Activated CD4-positive, alpha-beta T cell treated with anti-CD3 and anti-CD28 coated beads, Interleukin-2, Interleukin-6, amounts not matched to agents 100 ng/mL and 50 ng/mL, durations not matched to agents 16 hours and 8 hours (primary cell): ENCODE measurements around the gene OTUD4.
A peak's percentile ranks its signal among the peaks of the same experiment; 100 is the strongest.
"Not testable (repeated sequence)": the region's sequence is repeated elsewhere in the genome, so short reads cannot be mapped to it uniquely, and the experiment has no call there.

Experiments
- DNase-seq: peaks from one replicate; pipeline ENCODE4 v3.0.0-alpha.2; 2020

Gene OTUD4

DNA sequence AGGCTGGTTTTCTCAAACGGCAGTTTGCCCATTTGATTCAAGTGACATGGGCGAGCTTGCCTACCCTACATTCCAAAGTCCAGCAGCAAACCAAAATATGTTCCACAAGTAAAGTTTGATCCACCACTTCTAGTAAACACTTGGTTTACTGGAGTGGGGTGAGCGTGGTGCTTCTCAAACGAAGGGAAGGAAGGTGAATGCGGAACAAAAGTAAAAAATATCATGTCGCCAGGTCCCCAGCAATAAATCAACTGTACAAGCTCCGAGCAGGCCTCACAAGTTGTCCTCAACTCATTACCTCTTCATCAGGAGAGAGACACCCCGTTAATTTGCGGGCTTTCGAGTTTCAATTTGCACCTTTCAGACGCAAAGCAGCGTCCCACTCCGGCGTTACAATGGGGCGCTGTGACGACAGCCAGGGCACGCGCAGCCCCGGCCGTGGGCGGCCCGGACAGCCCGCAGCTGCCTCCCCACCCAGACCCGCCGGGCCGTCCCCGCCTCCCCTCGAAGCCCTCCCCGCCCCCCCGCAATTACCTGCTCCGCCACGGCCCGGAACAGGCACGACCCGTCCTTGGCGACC, 1.0 kb downstream of the OTUD4 start:
- DNase-seq: peak; percentile 85

DNA sequence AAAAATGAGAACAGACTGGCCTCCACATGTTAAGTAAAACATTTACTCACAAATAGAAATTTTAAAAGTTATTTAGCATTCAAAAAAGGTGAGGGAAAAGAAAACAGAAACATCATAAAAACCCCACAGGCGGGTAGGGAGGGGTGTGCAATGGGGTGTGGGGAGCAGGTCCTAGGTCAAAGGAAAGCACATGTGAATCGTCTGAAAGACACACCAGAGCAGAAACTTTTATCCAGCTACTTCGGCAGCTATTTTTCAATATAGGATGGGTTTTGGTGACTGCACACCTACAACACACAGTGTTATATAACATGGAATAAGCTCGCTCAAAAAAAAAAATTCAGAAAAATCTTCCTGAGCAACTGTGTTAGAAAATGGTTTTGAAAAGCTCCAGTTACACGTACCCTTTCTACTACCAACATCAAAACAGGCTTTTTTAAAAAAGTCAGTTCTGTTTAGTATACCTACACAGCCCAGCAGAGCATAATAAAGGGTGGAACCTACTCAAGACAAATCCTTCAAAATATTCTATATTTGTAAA, 1.6 kb downstream of the OTUD4 start:
- DNase-seq: peak; percentile 24

DNA sequence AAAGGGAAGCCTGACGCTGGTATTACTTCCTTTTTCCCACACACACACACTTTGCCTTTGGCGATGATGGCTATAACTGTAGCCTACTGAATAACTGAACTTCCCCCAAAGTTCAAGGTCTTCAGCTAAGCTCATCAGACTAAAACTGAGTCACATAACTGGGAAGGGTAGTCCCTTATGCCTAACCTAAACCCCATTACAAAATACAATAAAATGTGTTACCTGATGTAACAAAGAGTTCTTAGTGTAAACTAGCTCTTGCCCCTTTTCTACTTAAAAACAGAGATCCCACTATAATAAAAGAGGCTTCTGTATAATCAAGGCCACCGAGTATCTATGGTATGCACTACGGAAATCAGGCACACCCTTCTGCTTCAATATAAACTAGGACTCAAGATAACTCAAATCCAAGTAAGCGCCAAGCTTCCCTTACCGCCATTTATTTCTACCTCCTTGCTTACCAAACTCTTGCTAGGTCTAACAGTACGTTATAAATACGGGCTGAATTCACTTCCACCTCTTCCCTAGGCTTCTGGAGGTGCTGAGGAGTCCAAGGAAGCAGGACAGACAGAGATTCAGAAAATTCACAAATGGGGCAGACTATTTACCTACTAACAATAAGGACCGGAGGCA, 2.4 kb downstream of the OTUD4 start:
- peak; percentile 22 for DNase-seq

DNA sequence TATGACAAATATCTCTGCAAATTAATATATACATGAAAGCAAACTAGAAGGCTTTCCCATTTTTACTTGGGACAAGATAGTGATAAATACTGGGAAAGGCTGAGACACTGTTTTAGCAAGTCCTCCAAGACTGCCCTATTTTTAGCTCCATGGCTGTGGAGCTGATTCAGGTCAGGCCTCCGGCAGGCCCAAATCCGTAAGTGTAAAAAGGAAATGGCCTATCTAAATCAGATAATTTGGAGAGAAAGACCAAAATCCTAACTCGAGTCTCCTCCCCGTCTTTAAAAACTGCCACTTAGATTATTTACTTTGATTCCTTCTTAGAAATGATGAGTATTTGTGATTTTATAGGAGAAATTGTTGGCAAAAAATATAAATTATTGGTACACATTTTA, 2.9 kb downstream of the OTUD4 start:
- DNase-seq: peak; percentile 25

DNA sequence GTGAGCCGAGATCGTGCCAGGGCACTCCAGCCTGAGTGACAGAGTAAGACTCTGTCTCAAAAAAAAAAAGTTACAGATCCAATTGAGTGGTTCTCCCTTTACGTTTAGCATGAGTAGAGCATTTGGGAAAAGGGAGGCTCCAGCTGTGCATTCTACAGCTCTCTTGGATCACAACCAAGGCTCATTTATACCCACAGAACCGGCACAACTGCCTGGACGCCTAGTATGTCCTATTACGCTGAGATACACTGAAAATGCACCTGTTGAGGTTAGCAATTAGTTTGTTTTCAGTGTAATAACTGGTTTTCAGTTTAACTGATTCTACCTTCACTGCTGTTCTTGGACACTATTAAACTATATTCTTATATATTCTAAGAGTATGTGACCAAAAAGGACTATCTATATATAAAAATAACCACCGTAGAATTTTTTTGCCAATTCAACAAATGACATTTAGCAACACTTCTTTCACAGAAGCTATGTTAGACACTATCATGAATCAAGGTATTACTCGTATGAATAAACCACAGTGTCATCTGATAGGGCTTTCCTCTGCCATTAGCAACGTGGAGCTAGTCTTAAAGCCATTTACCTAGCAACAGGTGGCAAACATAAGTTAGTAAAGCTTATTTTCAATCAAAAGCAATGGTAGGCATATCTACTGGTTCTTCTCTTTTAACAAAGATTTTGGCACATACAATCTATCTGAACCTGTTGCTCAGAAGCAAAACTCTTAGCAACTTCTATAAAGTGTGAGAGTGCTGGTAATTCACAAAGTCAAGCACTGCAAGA, 3.6 kb downstream of the OTUD4 start:
- DNase-seq: peak; percentile 47

DNA sequence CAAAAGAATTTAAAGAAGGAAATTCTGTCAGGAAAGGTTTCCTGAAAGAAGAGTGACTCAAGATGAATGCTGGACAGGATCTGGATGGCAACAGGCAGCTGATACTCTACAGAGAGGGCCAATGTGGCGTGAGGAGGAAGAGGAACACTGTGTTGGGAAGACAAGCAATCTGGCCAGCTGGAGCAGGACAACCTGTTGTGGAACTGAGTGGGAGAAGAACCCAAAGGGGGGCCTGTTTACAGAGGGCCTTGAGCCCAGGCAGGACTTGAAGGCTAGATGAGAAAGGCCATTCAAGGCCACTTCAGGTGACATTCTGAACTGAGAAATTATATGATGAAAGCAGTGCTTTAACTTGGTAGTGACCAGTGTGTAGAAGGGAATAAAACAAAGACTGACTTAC, 8.5 kb downstream of the OTUD4 start:
- DNase-seq: no peak

DNA sequence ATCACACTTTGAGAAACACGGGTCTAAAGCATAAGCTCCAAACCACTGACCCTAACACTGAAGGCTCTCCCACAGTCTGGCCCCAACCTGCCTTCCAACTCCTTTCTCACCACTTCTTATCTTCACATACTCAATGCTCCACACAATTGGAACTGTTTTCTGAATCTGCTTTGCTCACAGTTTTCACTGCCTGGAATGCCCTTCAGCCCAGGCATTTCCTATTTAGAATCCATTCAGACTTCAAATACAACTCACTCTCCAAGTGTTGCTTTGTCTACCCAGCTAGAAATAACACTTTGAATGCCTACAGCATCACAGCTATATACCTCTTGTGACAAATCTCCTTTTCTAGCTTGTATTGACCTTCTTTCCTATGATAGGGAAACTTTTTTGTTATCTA, 10.2 kb downstream of the OTUD4 start:
- DNase-seq: no peak

DNA sequence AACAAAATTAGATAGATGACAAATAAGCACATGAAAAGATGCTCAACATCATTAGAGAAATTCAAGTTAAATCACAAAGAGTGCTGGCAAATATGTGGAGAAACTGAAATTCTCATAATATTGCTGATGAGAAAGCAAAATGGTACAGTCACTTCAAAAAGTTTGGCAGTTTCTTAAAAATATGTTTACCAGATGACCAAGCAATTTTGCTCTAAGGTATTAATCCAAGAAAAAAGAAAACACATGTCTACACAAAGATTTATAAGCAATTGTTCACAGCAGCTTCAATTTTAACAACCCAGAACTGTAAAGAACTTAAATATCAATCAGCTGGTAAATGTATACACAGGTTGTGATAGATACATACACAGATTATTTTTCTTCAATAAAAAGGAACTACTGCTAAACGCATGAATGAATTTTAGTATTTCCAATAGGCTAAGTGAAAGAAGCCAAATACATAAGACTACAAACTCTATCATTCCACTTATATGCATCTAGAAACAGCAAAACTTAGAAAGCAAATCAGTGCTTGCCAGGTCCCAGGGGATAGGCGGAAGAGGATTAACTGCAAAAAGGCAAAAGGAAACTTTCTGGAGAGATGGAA, 11.7 kb downstream of the OTUD4 start:
- DNase-seq: no peak

DNA sequence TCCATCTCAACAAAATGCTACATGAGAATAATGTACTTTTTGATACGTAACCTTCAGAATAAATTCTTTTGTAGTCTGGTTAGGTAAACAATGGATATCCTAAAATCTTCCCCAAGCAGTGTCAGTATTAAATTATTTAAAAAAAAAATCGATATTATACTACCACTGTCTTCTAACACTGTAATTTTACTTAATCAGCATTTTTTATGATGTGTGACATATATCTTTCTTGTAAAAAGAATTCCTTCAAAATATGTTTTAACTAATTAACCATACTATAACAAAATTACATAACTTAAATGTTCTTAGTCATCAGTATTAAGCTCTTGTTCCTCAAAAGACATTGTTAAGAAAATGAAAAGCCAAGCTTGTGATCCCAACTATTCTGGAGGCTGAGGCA, 12.5 kb downstream of the OTUD4 start:
- no peak for DNase-seq

DNA sequence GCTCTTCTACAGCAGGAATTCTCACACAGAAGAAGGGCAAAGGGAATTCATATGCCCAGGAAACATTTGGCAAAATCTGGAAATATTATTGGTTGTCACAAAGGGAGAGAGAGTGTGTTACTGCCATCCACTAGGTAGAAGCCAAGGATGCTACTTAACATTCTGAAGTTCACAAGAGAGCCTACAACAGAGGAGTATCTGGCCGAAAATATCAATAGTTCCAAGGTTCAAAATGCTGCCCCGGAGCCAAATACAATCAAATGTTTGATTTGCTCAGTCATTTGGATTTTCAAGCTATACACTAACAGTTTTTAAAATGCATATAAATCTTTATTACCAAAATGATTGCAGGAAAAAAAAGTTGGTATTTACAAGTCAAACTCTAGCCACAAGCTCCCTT, 18.8 kb downstream of the OTUD4 start:
- no peak for DNase-seq

DNA sequence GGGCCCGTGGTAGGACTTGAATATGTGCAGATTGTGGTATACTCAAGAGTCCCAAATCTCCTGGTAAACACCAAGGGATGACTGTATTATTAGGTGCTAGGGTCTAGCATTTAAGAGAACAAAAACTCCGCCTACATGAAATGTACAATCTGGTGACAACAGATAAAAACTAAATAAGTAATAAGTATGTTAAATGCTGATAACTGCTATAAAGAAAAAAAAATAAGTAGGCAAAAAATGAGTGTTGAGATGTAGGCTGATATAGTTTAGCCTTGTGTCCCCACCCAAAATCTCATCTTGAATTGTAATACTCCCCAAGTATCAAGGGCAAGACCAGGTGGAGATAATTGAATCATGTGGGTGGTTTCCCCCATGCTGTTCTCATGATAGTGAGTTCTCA, 23.4 kb downstream of the OTUD4 start:
- DNase-seq: no peak

DNA sequence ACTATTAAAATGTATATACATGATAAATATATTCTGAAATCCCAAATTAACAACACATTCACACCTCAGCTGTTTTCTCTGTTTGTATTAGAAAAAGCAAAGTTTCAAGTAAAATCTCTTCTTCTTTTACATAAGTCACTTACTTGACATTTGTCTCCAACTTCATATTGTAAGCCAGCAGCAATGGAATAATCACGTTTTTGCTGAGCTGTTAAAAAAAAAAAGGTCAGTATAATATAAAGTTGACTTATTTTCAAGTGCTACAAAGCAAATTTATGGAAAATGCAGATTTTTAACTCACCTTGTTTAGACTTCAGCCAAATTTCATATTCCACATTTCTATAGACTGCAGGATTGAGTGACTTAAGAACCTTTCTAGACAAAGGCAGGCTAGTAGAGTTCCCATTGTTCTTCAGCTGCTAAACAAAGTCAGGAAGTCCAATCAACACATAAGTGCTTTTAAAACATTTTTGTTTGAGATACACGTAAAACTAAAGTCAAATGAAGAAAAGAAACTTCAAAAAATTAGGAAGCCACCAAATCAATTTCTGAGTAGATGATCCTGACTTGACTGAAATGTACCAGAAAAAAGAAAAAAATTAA, 25.0 kb downstream of the OTUD4 start:
- DNase-seq: no peak

DNA sequence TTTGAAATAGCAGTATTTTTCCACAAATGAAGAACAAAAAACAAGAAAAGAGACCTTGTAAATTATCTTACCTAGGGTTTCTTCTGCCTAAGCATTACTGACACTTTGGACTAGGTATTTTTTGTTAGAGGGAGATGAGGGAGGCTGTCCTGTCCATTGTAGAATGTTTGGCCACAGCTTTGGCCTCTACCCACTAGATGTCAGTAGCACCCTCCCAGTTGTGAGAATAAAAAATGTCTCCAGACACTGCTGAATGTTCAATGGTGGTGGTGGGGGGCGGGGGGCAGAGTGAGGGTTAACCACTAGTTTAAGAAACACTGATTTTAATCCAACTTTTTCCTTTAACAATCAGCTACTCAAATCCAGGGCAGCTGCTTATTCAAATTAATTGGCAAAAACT, 25.8 kb downstream of the OTUD4 start:
- no peak for DNase-seq

DNA sequence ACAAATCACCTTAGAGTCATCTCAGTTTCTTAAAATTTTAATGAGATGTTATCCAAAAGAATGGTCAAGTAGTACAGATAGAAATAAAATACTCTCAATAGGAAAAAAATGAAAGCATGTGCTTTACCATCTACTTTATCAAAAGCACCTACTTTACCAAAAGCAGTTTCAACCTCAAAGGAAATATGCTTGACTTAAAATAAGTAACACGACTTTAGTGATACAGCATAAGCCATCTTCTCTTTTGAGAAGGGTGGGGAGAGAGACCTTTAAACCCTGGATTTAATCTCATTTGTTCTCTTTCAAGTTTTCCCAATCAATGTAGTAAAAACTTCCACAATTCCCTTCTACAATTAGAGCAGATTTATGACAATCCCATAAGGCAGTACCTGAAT, 26.5 kb downstream of the OTUD4 start:
- no peak for DNase-seq

DNA sequence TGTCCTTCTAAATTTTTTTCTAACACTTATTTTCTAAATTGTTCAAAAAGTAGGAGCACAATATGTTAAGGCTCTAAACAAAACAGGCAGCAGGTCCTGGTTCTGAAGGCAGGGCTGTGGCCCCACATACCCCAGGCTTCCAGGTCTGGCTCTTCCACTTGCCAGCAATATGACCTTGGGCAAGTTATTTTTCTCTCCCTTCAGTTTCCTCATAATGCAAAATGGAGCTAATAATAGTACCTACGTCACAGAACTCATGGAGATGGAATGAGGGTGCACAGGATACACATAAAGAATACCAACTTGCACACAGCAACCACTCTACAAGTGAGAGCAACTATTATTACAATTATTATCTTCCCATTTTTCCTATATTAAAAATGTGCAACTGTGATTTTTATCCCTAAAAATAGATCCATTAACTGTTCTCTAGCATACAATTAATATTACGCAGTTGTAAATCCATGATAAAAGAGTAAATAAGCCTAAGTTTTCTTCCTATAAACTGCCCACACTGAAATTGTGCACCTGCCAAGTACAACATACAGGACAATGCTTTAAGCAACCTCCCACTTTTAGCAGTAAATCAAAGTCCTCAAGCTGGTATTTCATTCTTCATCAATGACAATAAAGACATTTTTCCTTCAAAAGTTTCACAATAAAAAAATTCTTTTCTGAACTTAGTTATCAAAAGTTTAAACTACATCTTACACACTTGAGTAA, 27.0 kb downstream of the OTUD4 start:
- no peak for DNase-seq

DNA sequence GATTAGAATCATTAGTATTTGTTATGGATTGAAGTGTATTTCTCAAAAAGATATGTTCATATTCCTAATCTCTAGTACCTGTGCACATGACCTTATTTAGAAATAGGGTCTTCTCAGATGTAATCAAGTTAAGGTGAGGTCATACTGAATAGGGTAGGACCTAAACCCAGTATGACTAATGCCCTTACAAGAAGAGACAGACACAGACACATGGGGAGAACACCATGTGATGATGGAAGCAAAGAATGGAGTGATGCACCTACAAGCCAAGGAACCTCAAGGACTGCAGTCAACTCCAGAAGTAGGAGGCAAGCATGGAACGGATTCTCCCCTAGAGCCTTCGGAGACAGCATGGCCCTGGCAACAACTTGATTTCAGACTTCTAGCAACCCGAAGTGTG, 31.4 kb downstream of the OTUD4 start:
- DNase-seq: no peak

DNA sequence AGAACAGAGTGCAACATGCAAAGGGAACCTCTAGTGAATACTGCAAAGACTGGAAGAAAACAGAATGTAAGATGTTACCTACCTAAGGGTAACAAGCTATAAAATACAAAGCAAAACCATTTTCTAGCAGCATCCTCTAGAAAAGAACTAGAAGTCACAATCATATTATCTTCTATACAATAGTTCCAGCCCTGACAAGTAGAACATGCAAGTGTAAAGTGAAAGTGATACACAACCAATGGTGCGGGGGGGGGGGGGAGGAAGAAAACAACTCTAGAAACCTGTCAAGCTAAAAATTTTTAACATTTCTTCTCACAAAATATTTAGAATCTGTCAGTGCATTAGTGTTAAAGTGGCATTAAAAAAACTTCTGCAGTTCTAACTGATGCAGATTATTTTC, 44.2 kb downstream of the OTUD4 start:
- not testable (repeated sequence) for DNase-seq

DNA sequence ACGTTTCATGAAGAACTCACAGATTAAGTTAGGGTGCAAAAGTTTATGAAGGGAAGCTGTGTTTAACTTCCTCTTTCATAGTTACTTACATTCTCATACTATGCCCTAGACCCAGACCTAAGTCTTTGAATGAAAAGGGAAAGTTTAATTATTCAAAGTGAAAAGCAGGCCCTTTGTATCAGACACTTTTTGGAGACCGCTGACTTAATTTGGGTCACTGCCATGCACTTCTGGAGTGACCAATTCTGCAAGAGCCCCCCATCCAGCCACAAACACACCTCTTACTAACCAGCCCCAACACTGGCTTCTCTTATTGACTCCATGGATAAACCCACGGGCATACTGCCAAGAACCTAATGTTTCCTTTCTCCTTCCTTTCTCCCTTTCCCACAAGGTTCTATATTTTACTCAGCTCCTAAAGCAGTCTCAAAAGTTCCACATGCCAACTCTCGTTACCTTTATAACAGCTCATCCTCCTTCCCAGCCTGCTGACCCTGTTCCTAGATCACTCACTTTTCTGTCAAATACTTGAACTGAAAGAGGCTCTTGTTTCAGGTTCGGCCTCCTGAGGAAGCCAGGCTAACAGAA, 47.8 kb downstream of the OTUD4 start:
- peak; percentile 48 for DNase-seq

DNA sequence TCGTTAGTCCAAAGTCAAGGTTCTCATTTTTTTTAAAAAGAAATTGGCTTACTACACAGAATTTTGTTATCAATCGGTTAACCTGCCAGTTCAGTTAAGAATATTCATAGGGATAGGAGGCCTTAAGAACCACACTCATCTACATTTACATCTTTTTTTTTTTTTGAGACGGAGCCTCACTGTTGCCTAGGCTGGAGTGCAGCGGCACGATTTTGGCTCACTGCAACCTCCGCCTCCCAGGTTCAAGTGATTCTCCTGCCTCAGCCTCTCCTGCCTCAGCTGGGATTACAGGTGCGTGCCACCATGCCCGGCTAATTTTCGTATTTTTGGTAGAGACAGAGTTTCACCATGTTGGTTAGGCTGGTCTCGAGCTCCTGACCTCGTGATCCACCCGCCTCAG, 48.5 kb downstream of the OTUD4 start:
- no peak for DNase-seq

DNA sequence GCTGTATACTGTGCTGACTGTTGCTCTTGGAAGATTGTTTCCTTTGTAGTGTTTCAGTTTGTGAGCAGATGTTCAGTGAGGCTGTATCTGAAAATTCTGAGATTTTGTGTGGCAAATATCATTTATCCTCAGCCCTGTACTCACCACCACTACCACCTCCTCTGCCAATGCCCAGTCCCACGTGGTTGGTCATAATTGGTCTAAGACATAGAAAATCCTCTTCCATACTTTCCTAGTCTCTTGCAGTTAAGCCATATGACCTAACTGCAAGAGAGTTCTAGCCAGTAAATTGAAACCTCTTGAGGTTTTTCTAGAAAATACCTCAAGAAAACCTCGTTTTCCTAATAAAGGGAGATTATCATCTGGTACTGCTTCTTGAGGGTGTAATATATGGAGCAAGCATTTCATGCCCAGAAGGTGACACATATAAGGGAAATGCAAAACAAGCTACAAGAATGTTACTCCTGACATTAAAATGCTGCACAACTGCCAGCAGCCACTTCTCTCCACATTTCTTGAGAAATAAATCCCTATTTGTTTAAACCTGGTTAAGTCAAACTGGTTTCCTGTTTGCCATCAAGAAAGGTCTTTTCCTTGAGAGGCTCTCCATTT, 49.5 kb downstream of the OTUD4 start:
- peak; percentile 36 for DNase-seq

DNA sequence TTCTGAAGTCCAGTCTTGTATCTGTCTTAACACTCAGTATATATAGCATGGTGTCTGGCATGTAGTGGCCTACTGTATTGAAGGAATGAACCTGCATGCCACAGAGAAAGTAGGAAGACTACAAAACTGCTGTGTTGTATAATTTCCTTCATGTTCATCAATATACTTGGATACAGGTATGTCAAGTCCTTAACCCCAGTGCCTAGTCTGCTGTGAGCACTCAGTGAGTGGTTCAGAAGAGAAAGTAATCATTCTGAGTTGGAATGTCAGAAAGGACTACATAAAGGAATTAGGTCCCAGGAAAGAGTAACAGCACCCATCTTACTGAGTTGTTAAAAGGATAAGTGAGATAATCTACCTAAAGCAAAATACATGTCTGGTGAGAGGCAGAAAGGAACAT, 50.3 kb downstream of the OTUD4 start:
- DNase-seq: no peak

DNA sequence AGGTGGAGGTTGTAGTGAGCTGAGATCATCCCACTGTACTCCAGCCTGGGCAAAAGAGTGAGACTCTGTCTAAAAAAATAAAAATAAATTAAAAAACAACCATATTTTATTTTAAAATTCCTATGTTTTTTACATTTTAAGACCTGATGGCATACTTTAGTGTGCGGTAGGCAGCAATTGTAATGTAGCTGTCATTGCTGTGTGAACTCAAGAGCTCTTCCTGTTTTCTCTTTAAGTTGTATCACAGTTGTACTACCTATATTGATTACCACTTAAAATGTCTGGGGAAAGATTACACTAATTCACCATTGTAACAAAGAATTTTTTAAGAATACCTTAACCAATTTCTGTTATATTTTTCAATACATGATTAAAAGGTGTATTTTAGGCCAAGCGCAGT, 55.0 kb downstream of the OTUD4 start:
- DNase-seq: no peak
